CD14-positive monocyte (primary cell): Measurements from ENCODE around the gene IFT27. TPM values are rescaled to one million over a fixed set of nuclear protein-coding genes. Genes with fewer than 3 reads are reported as not detected.
A peak's percentile ranks its signal among the peaks of the same experiment; 100 is the strongest.

ENCODE experiments used
- DNase-seq, 3 donors: peaks; one replicate each; pipeline ENCODE4 v3.0.0-alpha.2; 2011 to 2022
- H2AFZ ChIP-seq: 2 replicates; pipeline ENCODE4 v1.6.0; 2012; ENCODE audit warnings: mild to moderate bottlenecking, low read depth, low read length, inconsistent platforms; ENCODE audit not compliant: insufficient read depth, poor library complexity, severe bottlenecking
- H3K27ac ChIP-seq, 2 donors: 1 replicate in 1 of 2; 2 replicates in 1 of 2; pipeline ENCODE4 v1.5.1; 2012 to 2013; ENCODE audit warnings: low read length in 2 of 2, control low read depth in 1 of 2, inconsistent platforms in 1 of 2, low read depth in 1 of 2, mild to moderate bottlenecking in 1 of 2
- H3K27me3 ChIP-seq, 2 donors: one replicate each; pipeline versions ENCODE4 v1.6.0 to v1.6.1; 2011 to 2013; ENCODE audit warnings: low read length in 2 of 2; ENCODE audit not compliant: control insufficient read depth in 2 of 2, insufficient read depth in 2 of 2
- H3K36me3 ChIP-seq, 2 donors: replicated peaks in 1 of 2; 1 replicate in 1 of 2; 2 replicates in 1 of 2; pipeline versions ENCODE4 v1.5.1 to v1.6.1; 2012 to 2013; ENCODE audit warnings: low read length in 2 of 2, control low read depth in 1 of 2, inconsistent platforms in 1 of 2, mild to moderate bottlenecking in 1 of 2; ENCODE audit not compliant: insufficient read depth in 2 of 2, control insufficient read depth in 1 of 2
- H3K4me1 ChIP-seq, 2 donors: 1 replicate in 1 of 2; 2 replicates in 1 of 2; pipeline versions ENCODE4 v1.5.1 to v1.6.1; 2012 to 2013; ENCODE audit warnings: low read length in 2 of 2, control low read depth in 1 of 2, inconsistent platforms in 1 of 2, mild to moderate bottlenecking in 1 of 2, moderate library complexity in 1 of 2; ENCODE audit not compliant: insufficient read depth in 2 of 2, control insufficient read depth in 1 of 2
- H3K4me2 ChIP-seq: replicated peaks from 2 replicates; pipeline ENCODE3; 2012; ENCODE audit warnings: low read length, moderate library complexity, mild to moderate bottlenecking; ENCODE audit not compliant: poor library complexity, severe bottlenecking; ENCODE audit errors: extremely low read depth
- H3K4me3 ChIP-seq, 3 experiments: fragments of 200-600 bp in 1 of 3; sonication (generic) in 1 of 3; replicated peaks in 1 of 3; 1 replicate in 2 of 3; 2 replicates in 1 of 3; pipeline ENCODE4 v1.5.1; 2011 to 2013; ENCODE audit warnings: low read length in 3 of 3, mild to moderate bottlenecking in 3 of 3, control low read depth in 2 of 3, low read depth in 2 of 3, inconsistent platforms in 1 of 3, moderate library complexity in 1 of 3
- H3K79me2 ChIP-seq: 2 replicates; pipeline ENCODE4 v1.6.0; 2012; ENCODE audit warnings: mild to moderate bottlenecking, control low read depth, inconsistent platforms, low read length, moderate library complexity; ENCODE audit not compliant: insufficient read depth
- H3K9ac ChIP-seq: 2 replicates; pipeline ENCODE4 v1.6.0; 2017; ENCODE audit warnings: low read length, mild to moderate bottlenecking; ENCODE audit not compliant: insufficient read depth, poor library complexity, severe bottlenecking
- H3K9me3 ChIP-seq, 2 donors: replicated peaks in 1 of 2; 1 replicate in 1 of 2; 2 replicates in 1 of 2; pipeline versions ENCODE4 v1.5.1 to v1.6.1; 2012 to 2013; ENCODE audit warnings: low read length in 2 of 2, control low read depth in 1 of 2; ENCODE audit not compliant: control insufficient read depth in 1 of 2, insufficient read depth in 1 of 2
- H4K20me1 ChIP-seq: 2 replicates; pipeline ENCODE4 v1.6.0; 2012; ENCODE audit warnings: mild to moderate bottlenecking, low read length, control low read depth, moderate library complexity; ENCODE audit not compliant: insufficient read depth
- H3K27ac Mint-ChIP-seq, 7 donors: one replicate each; pipeline ENCODE4 v1.8.0; 2020; ENCODE audit warnings: mild to moderate bottlenecking in 7 of 7, mixed read lengths in 7 of 7, moderate library complexity in 6 of 7, inconsistent platforms in 2 of 7
- H3K27me3 Mint-ChIP-seq, 3 donors: one replicate each; pipeline ENCODE4 v1.8.0; 2021 to 2022; ENCODE audit warnings: low read depth in 3 of 3, mild to moderate bottlenecking in 3 of 3, mixed read lengths in 3 of 3, moderate library complexity in 3 of 3, inconsistent platforms in 1 of 3
- H3K36me3 Mint-ChIP-seq, 2 donors: one replicate each; pipeline ENCODE4 v1.8.0; 2020; ENCODE audit warnings: mixed read lengths in 2 of 2, inconsistent platforms in 1 of 2, mild to moderate bottlenecking in 1 of 2
- H3K4me1 Mint-ChIP-seq: one replicate; pipeline ENCODE4 v1.8.0; 2020; ENCODE audit warnings: mild to moderate bottlenecking, mixed read lengths
- H3K4me3 Mint-ChIP-seq, 2 donors: one replicate each; pipeline ENCODE4 v1.8.0; 2020; ENCODE audit warnings: mild to moderate bottlenecking in 2 of 2, mixed read lengths in 2 of 2, moderate library complexity in 1 of 2
- H3K9me3 Mint-ChIP-seq, 7 donors: one replicate each; pipeline ENCODE4 v1.8.0; 2020 to 2022; ENCODE audit warnings: mixed read lengths in 7 of 7, mild to moderate bottlenecking in 6 of 7, moderate library complexity in 6 of 7, inconsistent platforms in 2 of 7
- WGBS: methylation state at CpG from one replicate; pipeline ENCODE4 v1.1.5; 2013; ENCODE audit warnings: missing lambda C conversion rate; ENCODE audit not compliant: insufficient coverage; 5-methylcytosine and 5-hydroxymethylcytosine counted together
- intact Hi-C, 2 donors: fragments of 100-400 bp; cut with micrococcal nuclease; formaldehyde crosslinking; loops; one replicate each; pipeline versions ENCODE4 v1.15.0 to v1.15.1; 2023
- polyA plus RNA-seq, 3 donors: library from polyadenylated mRNA; depleted of rRNA in 1 of 3; unstranded in 2 of 3; stranded (reverse) in 1 of 3; fragments of 300-500 nt in 2 of 3; fragments of >200 nt in 1 of 3; fragmentation: Illumina TruSeq in 2 of 3; gene quantifications; 1 replicate in 2 of 3; 2 replicates in 1 of 3; pipeline ENCODE4 v1.2.3, GENCODE V29; 2012 to 2021
- TF ChIP-seq, protein P1 (sequence below): fragments of 200-600 bp; IDR thresholded peaks from one replicate; pipeline ENCODE4 v1.8.0; 2022; ENCODE audit warnings: antibody characterized with exemption, mild to moderate bottlenecking

IFT27 gene
- polyA plus RNA-seq, 3 donors, result 12.5 to 16.9 (median 14.6) TPM

DNA sequence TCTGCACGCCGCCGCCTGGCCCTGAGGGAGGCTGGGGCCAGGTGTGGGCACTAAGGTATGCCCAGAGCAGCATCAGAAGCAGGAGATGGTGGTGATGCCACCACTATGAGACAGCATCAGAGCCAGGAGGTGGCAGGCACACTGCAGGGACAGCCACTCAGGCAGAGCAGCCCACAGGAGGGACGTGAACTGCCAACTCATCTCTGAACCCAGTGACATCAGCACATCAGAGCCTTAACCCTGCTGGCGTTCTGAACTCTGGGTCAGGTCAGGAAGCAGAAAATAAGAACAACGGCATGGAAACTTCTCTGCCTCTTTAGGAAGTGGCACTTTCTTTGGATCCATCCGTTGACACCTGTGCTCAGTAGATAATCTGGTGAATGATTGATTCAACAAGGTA is 14.7 kb upstream of the IFT27 start:
- peaks cover 8 to 18% (median 12%) of the 10 kb centered on the region in 3 donors for H3K27me3 Mint-ChIP-seq

DNA sequence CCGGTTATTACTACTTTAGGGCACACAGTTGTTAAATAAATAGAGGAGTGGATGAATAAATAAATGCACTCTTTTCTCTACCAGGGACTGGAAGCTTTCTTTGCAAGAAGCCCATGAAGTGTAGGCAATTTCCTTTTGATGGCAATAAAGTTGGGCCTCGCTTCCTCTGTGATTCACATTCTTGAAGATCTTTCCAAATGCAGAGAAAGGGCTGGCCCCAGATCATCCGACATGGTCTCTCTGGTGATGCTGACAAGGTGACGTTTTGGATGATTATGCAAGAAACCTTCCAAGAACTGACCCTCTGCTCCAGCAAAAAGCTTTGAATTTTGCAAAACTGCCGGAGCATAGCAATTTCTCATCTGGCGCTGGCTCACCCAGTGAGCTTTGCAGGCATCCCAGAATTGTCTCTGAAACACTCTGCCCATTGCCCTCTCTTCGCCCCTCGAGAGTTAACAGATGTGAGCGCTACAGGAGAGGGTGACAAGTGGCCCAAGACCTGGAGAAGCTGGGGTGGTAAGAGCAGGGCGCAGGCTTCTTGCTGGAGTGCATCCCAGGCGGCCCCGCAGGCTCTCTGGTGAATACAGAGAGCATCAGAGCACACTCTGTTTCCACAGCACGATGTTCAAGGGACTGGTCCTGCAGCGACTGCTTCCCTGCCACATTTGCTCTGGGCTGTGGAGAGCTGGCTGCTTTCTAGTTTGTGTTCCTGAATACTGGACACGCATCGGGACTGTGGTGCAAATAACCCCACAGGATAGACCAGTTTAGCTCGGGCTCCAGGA is 11.5 kb upstream of the IFT27 start:
- no peak overlapping the region for H3K4me3 ChIP-seq
- H3K27me3 ChIP-seq, result peaks cover 0 to 11% of the 10 kb centered on the region in 2 donors
- H3K9ac ChIP-seq, result no peak overlapping the region
- Mint-ChIP-seq H3K36me3 (no peaks in the 10 kb centered on the region), H3K4me1 (peaks cover 3% of the 10 kb centered on the region), H3K27me3 (peaks cover 10 to 30% (median 30%) of the 10 kb centered on the region in 3 donors), H3K4me3 (no peak overlapping the region), H3K27ac (no peak overlapping the region), H3K9me3 (peaks cover 0 to 3% (median 0%) of the 10 kb centered on the region in 7 donors)
- intact Hi-C loops, result no loop called here
- WGBS, result 88% methylated on average over 15 of the region's 17 CpGs
- no peaks in the 10 kb centered on the region for H3K79me2 ChIP-seq
- H3K27ac ChIP-seq, result no peak overlapping the region
- no peaks in the 10 kb centered on the region for H4K20me1 ChIP-seq
- H2AFZ ChIP-seq, result no peak overlapping the region
- TF ChIP-seq, protein P1, sequence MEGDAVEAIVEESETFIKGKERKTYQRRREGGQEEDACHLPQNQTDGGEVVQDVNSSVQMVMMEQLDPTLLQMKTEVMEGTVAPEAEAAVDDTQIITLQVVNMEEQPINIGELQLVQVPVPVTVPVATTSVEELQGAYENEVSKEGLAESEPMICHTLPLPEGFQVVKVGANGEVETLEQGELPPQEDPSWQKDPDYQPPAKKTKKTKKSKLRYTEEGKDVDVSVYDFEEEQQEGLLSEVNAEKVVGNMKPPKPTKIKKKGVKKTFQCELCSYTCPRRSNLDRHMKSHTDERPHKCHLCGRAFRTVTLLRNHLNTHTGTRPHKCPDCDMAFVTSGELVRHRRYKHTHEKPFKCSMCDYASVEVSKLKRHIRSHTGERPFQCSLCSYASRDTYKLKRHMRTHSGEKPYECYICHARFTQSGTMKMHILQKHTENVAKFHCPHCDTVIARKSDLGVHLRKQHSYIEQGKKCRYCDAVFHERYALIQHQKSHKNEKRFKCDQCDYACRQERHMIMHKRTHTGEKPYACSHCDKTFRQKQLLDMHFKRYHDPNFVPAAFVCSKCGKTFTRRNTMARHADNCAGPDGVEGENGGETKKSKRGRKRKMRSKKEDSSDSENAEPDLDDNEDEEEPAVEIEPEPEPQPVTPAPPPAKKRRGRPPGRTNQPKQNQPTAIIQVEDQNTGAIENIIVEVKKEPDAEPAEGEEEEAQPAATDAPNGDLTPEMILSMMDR, result no peak
- no peak for DNase-seq
- no peaks in the 10 kb centered on the region for H3K36me3 ChIP-seq
- no peaks in the 10 kb centered on the region for H3K4me1 ChIP-seq
- no peak overlapping the region for H3K4me2 ChIP-seq
- no peaks in the 10 kb centered on the region for H3K9me3 ChIP-seq

More for the DNA sequence above, 14.7 kb upstream of the IFT27 start:
- Mint-ChIP-seq H3K4me1 (peaks cover 3% of the 10 kb centered on the region), H3K27ac (peak overlapping the region in 2 of 7 donors; percentile 66 to 82), H3K36me3 (no peaks in the 10 kb centered on the region), H3K9me3 (no peaks in the 10 kb centered on the region), H3K4me3 (peak overlapping the region in 1 of 2 donors; percentile 6)
- H4K20me1 ChIP-seq, result no peaks in the 10 kb centered on the region
- H3K27ac ChIP-seq, result no peak overlapping the region
- no peaks in the 10 kb centered on the region for H3K4me1 ChIP-seq
- peaks cover 0 to 7% of the 10 kb centered on the region in 2 donors for H3K27me3 ChIP-seq
- intact Hi-C loops, result no loop called here
- no peak overlapping the region for H2AFZ ChIP-seq
- WGBS, result 52% methylated on average over 7 of the region's 7 CpGs
- DNase-seq, result no peak
- H3K36me3 ChIP-seq, result no peaks in the 10 kb centered on the region
- TF ChIP-seq, protein P1, result no peak
- no peaks in the 10 kb centered on the region for H3K79me2 ChIP-seq
- no peak overlapping the region for H3K9ac ChIP-seq
- no peaks in the 10 kb centered on the region for H3K9me3 ChIP-seq
- no peak overlapping the region for H3K4me3 ChIP-seq
- no peak overlapping the region for H3K4me2 ChIP-seq
